ENCODE data around the gene COL5A2.
A peak's percentile ranks its signal among the peaks of the same experiment; 100 is the strongest.

The COL5A2 gene

GRCh38 chr2:189178726-189179569 is 613 bp downstream of the COL5A2 start:
- peak in 1 of 2 experiments; percentile 50 for DNase-seq (ENCODE audit: low read depth in 2 of 2)

- DNase-seq (ENCODE audit: low read depth in 2 of 2): no peak
Measured at GRCh38 chr2:189178054-189178453, 1.5 kb downstream of the COL5A2 start.

GRCh38 chr2:189177251-189177840 is 2.2 kb downstream of the COL5A2 start:
- DNase-seq (ENCODE audit: low read depth in 2 of 2): no peak

GRCh38 chr2:189176516-189176915 is 3.0 kb downstream of the COL5A2 start:
- DNase-seq (ENCODE audit: low read depth in 2 of 2): no peak

GRCh38 chr2:189175869-189176433 is 3.6 kb downstream of the COL5A2 start:
- DNase-seq (ENCODE audit: low read depth in 2 of 2): no peak

GRCh38 chr2:189171956-189172609 is 7.5 kb downstream of the COL5A2 start:
- DNase-seq (ENCODE audit: low read depth in 2 of 2): no peak

GRCh38 chr2:189168856-189169499 is 10.6 kb downstream of the COL5A2 start:
- DNase-seq (ENCODE audit: low read depth in 2 of 2): no peak

- DNase-seq (ENCODE audit: low read depth in 2 of 2): no peak
Measured at GRCh38 chr2:189165656-189166380, 13.7 kb downstream of the COL5A2 start.

GRCh38 chr2:189164746-189165145 is 14.8 kb downstream of the COL5A2 start:
- no peak for DNase-seq (ENCODE audit: low read depth in 2 of 2)

GRCh38 chr2:189163889-189164288 is 15.7 kb downstream of the COL5A2 start:
- no peak for DNase-seq (ENCODE audit: low read depth in 2 of 2)

GRCh38 chr2:189162566-189162965 is 17.0 kb downstream of the COL5A2 start:
- DNase-seq (ENCODE audit: low read depth in 2 of 2): no peak

- no peak for DNase-seq (ENCODE audit: low read depth in 2 of 2)
Measured at GRCh38 chr2:189161894-189162293, 17.7 kb downstream of the COL5A2 start.

- DNase-seq (ENCODE audit: low read depth in 2 of 2): no peak
Measured at GRCh38 chr2:189159717-189160116, 19.8 kb downstream of the COL5A2 start.

- DNase-seq (ENCODE audit: low read depth in 2 of 2): no peak
Measured at GRCh38 chr2:189159273-189159672, 20.3 kb downstream of the COL5A2 start.

GRCh38 chr2:189157939-189158338 is 21.6 kb downstream of the COL5A2 start:
- no peak for DNase-seq (ENCODE audit: low read depth in 2 of 2)

- no peak for DNase-seq (ENCODE audit: low read depth in 2 of 2)
Measured at GRCh38 chr2:189157456-189157855, 22.1 kb downstream of the COL5A2 start.

- no peak for DNase-seq (ENCODE audit: low read depth in 2 of 2)
Measured at GRCh38 chr2:189155795-189156194, 23.8 kb downstream of the COL5A2 start.

GRCh38 chr2:189153619-189154018 is 25.9 kb downstream of the COL5A2 start:
- DNase-seq (ENCODE audit: low read depth in 2 of 2): peak; percentile 83 to 87

GRCh38 chr2:189152483-189152882 is 27.1 kb downstream of the COL5A2 start:
- DNase-seq (ENCODE audit: low read depth in 2 of 2): no peak

GRCh38 chr2:189151906-189152305 is 27.7 kb downstream of the COL5A2 start:
- no peak for DNase-seq (ENCODE audit: low read depth in 2 of 2)

- DNase-seq (ENCODE audit: low read depth in 2 of 2): no peak
Measured at GRCh38 chr2:189150033-189150432, 29.5 kb downstream of the COL5A2 start.

Measured in fibroblast of skin of left biceps (primary cell).